OCI-LY3 (cell line): Measurements from ENCODE around the gene BICC1.

ENCODE experiments used
- H2AFZ ChIP-seq: fragments of 200-600, 300-600 bp; shearing (Covaris generic); 2 replicates; pipeline ENCODE4 v1.6.0; 2014; ENCODE audit warnings: antibody characterized with exemption, low read depth, low read length
- H3K27ac ChIP-seq: fragments of 200-600, 300-600 bp; sonication (generic); 2 replicates; pipeline ENCODE4 v1.5.1; 2014; ENCODE audit warnings: mild to moderate bottlenecking, low read length, moderate library complexity, mixed read lengths
- H3K27me3 ChIP-seq: fragments of 200-600, 300-600 bp; sonication (generic); 2 replicates; pipeline ENCODE4 v1.6.1; 2014; ENCODE audit warnings: low read depth, low read length, mixed read lengths
- H3K36me3 ChIP-seq: fragments of 200-600, 300-600 bp; sonication (generic); replicated peaks from 2 replicates; pipeline ENCODE3; 2014; ENCODE audit warnings: low read depth, low read length, mixed read lengths
- H3K4me1 ChIP-seq: fragments of 300-600, 200-600 bp; sonication (generic); 2 replicates; pipeline ENCODE4 v1.6.1; 2014; ENCODE audit warnings: low read length, mixed read lengths
- H3K4me2 ChIP-seq: fragments of 200-600, 300-600 bp; sonication (generic); 2 replicates; pipeline ENCODE4 v1.6.1; 2014; ENCODE audit warnings: low read length, mixed read lengths
- H3K4me3 ChIP-seq: fragments of 300-600, 200-600 bp; sonication (generic); 2 replicates; pipeline ENCODE4 v1.5.1; 2014; ENCODE audit warnings: antibody characterized with exemption, mild to moderate bottlenecking, low read length, moderate library complexity
- H3K79me2 ChIP-seq: fragments of 300-600, 200-600 bp; shearing (Covaris generic); 2 replicates; pipeline ENCODE4 v1.6.1; 2014; ENCODE audit warnings: mild to moderate bottlenecking, low read length, mixed read lengths
- H3K9ac ChIP-seq: fragments of 300-600, 200-600 bp; shearing (Covaris generic); 2 replicates; pipeline ENCODE4 v1.6.0; 2014; ENCODE audit warnings: mild to moderate bottlenecking, low read length, moderate library complexity
- H3K9me3 ChIP-seq: fragments of 200-600, 300-600 bp; shearing (Covaris generic); 2 replicates; pipeline ENCODE4 v1.6.1; 2014; ENCODE audit warnings: low read length, mixed read lengths; ENCODE audit not compliant: insufficient read depth
- H4K20me1 ChIP-seq: fragments of 200-600, 300-600 bp; sonication (generic); 2 replicates; pipeline ENCODE4 v1.6.1; 2016; ENCODE audit warnings: low read length, mixed read lengths; ENCODE audit not compliant: insufficient read depth
- CTCF ChIP-seq: fragments of 200-600, 300-600 bp; sonication (generic); IDR thresholded peaks from 2 replicates; pipeline ENCODE4 v1.5.1; 2014; ENCODE audit warnings: antibody characterized with exemption, low read length, low read depth
- EZH2phosphoT487 ChIP-seq: fragments of 200-600 bp; shearing (Covaris generic); IDR thresholded peaks from 2 replicates; pipeline ENCODE4 v1.6.1; 2018; ENCODE audit warnings: antibody characterized with exemption, mixed run types, low read depth

The BICC1 gene

GRCh38 chr10:58666024-58666423 lies 153.4 kb downstream of the BICC1 start:
- no peaks in the 10 kb centered on the region for H4K20me1 ChIP-seq
- H3K4me3 ChIP-seq, result no peak overlapping the region
- H3K4me2 ChIP-seq, result no peak overlapping the region
- no peaks in the 10 kb centered on the region for H3K79me2 ChIP-seq
- H3K9me3 ChIP-seq, result no peaks in the 10 kb centered on the region
- no peak overlapping the region for H3K9ac ChIP-seq
- TF ChIP-seq EZH2phosphoT487, result no peak
- TF ChIP-seq CTCF, result no peak
- no peaks in the 10 kb centered on the region for H3K4me1 ChIP-seq
- H2AFZ ChIP-seq, result no peak overlapping the region
- no peaks in the 10 kb centered on the region for H3K27me3 ChIP-seq
- no peak overlapping the region for H3K27ac ChIP-seq
- H3K36me3 ChIP-seq, result no peaks in the 10 kb centered on the region

DNA sequence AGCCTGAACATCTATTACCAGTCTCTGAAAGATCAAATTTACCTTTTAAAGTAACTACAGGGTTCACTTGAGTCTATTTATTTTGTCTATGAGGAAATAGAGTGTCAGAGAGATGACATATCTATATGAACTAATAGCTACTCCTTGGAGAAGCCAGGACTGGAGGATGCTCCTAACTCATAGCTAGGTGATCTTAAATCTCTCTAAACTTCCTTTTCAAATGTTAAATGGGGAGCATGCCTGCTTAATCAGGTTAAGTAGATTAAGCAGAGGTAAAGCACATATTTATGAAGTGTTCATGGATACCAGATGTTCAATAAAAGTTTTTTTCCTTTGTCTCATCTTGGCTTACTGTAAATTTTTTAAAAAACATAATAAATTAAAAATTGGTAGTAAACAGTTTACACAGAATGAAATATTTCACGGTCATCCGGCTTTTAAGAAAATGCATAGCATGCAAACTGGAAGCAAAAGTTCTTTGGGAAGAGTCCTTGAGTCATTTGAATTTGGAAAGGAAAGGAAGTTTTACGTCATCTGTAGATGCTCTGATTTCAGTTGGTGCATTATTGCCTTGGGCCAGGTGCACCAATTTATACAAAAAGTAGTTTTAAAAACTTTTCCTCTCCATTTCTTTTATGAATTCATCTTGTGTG lies 155.1 kb downstream of the BICC1 start:
- H3K4me3 ChIP-seq, result no peak overlapping the region
- no peaks in the 10 kb centered on the region for H3K36me3 ChIP-seq
- H4K20me1 ChIP-seq, result no peaks in the 10 kb centered on the region
- no peak overlapping the region for H3K27ac ChIP-seq
- no peak for TF ChIP-seq CTCF
- no peak for TF ChIP-seq EZH2phosphoT487
- H3K4me2 ChIP-seq, result no peak overlapping the region
- no peaks in the 10 kb centered on the region for H3K9me3 ChIP-seq
- no peak overlapping the region for H3K9ac ChIP-seq
- H3K27me3 ChIP-seq, result no peaks in the 10 kb centered on the region
- no peak overlapping the region for H2AFZ ChIP-seq
- no peaks in the 10 kb centered on the region for H3K79me2 ChIP-seq
- no peaks in the 10 kb centered on the region for H3K4me1 ChIP-seq

DNA sequence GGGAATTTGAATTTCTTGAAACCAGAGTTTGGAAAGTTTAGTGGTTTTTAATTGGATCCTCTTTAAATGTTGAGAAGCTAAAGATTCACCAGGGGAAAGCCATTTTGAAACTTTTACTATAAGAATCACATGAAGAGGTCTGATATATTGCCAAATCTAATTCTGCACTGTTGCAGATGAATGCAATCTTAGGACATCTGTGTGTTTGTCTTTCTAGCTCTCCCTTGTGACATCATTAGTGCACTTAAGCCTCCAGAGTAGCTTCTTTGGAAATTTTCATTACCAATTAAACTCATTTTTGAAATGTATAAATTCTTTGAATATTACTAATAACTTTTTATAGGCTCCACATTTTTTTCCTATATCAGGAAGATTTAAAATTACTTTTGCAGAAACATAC lies 160.2 kb downstream of the BICC1 start:
- H3K4me2 ChIP-seq, result no peak overlapping the region
- no peak overlapping the region for H2AFZ ChIP-seq
- TF ChIP-seq EZH2phosphoT487, result no peak
- TF ChIP-seq CTCF, result no peak
- H3K79me2 ChIP-seq, result no peaks in the 10 kb centered on the region
- no peaks in the 10 kb centered on the region for H4K20me1 ChIP-seq
- no peak overlapping the region for H3K4me3 ChIP-seq
- no peak overlapping the region for H3K27ac ChIP-seq
- no peak overlapping the region for H3K9ac ChIP-seq
- no peaks in the 10 kb centered on the region for H3K9me3 ChIP-seq
- H3K36me3 ChIP-seq, result no peaks in the 10 kb centered on the region
- no peaks in the 10 kb centered on the region for H3K4me1 ChIP-seq
- H3K27me3 ChIP-seq, result no peaks in the 10 kb centered on the region

- no peak overlapping the region for H2AFZ ChIP-seq
Observed at GRCh38 chr10:58674251-58674650, 161.6 kb downstream of the BICC1 start.

More at GRCh38 chr10:58674251-58674650, 161.6 kb downstream of the BICC1 start:
- no peaks in the 10 kb centered on the region for H3K36me3 ChIP-seq
- no peaks in the 10 kb centered on the region for H3K4me1 ChIP-seq
- TF ChIP-seq CTCF (no peak), EZH2phosphoT487 (no peak)
- H3K4me2 ChIP-seq, result no peak overlapping the region
- H3K27ac ChIP-seq, result no peak overlapping the region
- H3K27me3 ChIP-seq, result no peaks in the 10 kb centered on the region
- no peaks in the 10 kb centered on the region for H4K20me1 ChIP-seq
- H3K9ac ChIP-seq, result no peak overlapping the region
- H3K79me2 ChIP-seq, result no peaks in the 10 kb centered on the region
- H3K9me3 ChIP-seq, result no peaks in the 10 kb centered on the region
- no peak overlapping the region for H3K4me3 ChIP-seq
